Cardiac muscle cell (in vitro differentiated cells and primary cell): ENCODE measurements around the gene PKN3. TPM values are rescaled to one million over a fixed set of nuclear protein-coding genes. Genes with fewer than 3 reads are reported as not detected.

ENCODE experiments used
- DNase-seq, 2 donors: peaks; one replicate each; pipeline versions ENCODE4 v3.0.0 to v3.0.0-alpha.2; 2010 to 2017; ENCODE audit warnings: low read depth in 1 of 2, low spot score in 1 of 2
- H3K27ac ChIP-seq: fragments of 200-600 bp; sonication (generic); 2 replicates; pipeline ENCODE4 v1.5.1; 2016
- H3K27me3 ChIP-seq: fragments of 200-600 bp; sonication (generic); 2 replicates; pipeline ENCODE4 v1.6.0; 2016; ENCODE audit warnings: control low read depth
- H3K36me3 ChIP-seq: fragments of 200-600 bp; sonication (generic); 2 replicates; pipeline ENCODE4 v1.5.1; 2016; ENCODE audit warnings: control low read depth
- H3K4me1 ChIP-seq: fragments of 200-600 bp; sonication (generic); 2 replicates; pipeline ENCODE4 v1.8.1; 2017; ENCODE audit warnings: low read depth, mild to moderate bottlenecking, mixed run types
- H3K4me3 ChIP-seq: fragments of 200-600 bp; sonication (generic); 2 replicates; pipeline ENCODE4 v1.5.1; 2016; ENCODE audit warnings: mild to moderate bottlenecking
- H3K9me3 ChIP-seq: fragments of 200-600 bp; sonication (generic); 2 replicates; pipeline ENCODE4 v1.5.1; 2017; ENCODE audit warnings: low read depth, mild to moderate bottlenecking, control low read depth
- polyA plus RNA-seq: library from polyadenylated mRNA; unstranded; fragments of >200 nt; fragmentation: Nextera tagmentation; extraction: Ambion mirVana; gene quantifications from 2 replicates; pipeline ENCODE4 v1.2.1, GENCODE V29; 2016
- total RNA-seq: library from RNA; depleted of rRNA; stranded (reverse); fragments of >200 nt; gene quantifications from 2 replicates; pipeline ENCODE4 v1.2.3, GENCODE V29; 2016
- TF ChIP-seq, protein P1 (sequence below): IDR thresholded peaks from 2 replicates; pipeline ENCODE4 v1.5.1; 2012; ENCODE audit warnings: low read depth, mild to moderate bottlenecking, low read length

The PKN3 gene
- total and polyA plus RNA-seq, 2 experiments from 2014 or later = 13.4 to 17.9 TPM

DNA sequence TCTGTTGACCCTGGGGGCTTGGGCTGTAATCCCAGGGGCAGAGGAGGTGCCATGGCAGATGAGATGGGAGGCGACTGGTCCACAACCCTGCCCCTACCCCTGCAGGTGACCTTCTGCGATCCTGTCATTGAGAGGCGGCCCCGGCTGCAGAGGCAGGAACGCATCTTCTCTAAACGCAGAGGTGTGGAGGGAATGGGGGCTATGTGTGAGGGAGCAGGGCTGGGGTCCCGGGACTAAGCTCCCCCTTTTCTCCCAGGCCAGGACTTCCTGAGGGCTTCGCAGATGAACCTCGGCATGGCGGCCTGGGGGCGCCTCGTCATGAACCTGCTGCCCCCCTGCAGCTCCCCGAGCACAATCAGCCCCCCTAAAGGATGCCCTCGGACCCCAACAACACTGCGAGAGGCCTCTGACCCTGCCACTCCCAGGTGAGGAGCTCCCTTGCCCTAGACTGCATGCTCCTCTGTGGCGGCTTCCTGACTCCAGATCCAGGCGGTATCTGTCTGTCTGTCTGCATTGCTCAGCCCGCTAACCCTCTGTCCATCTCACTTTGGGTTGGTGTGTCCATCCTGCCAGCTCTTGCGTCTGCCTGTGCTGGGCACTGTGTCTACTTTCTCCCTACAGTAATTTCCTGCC lies 11.8 kb downstream of the PKN3 start:
- no peak for DNase-seq
- H3K4me1 ChIP-seq = no peaks in the 10 kb centered on the region

DNA sequence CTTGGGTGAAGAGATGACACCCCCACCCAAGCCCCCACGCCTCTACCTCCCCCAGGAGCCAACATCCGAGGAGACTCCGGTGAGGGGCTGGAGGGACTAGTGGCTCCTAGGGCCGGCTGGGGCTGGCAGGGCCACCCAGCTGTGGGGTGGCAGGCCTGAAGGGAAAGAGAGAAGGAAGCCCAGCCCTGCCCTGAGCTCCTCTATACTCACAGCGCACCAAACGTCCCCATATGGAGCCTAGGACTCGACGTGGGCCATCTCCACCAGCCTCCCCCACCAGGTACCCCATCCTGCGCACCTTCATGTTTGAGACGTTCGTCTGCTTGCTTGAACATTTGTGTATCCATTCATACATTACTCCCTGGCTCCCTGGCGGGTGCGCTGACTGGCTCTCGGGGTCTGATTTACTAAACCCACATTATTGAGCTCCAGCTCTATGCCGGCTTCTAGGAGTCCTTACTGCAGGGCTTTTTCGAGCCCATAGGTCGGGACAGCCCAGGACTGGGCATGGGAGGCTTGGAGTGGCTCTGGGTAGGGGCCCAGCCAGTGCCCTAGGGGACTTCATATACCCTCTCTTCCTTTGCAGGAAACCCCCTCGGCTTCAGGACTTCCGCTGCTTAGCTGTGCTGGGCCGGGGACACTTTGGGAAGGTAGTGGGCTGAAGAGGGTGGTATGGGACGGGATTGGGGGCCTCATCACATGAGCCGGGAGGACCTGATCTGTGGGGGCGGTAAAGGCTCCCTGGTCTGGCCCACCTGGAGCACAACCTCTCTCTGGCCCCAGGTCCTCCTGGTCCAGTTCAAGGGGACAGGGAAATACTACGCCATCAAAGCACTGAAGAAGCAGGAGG lies 12.5 kb downstream of the PKN3 start:
- no peaks in the 10 kb centered on the region for H3K4me1 ChIP-seq
- no peak overlapping the region for H3K27ac ChIP-seq
- TF ChIP-seq, protein P1, sequence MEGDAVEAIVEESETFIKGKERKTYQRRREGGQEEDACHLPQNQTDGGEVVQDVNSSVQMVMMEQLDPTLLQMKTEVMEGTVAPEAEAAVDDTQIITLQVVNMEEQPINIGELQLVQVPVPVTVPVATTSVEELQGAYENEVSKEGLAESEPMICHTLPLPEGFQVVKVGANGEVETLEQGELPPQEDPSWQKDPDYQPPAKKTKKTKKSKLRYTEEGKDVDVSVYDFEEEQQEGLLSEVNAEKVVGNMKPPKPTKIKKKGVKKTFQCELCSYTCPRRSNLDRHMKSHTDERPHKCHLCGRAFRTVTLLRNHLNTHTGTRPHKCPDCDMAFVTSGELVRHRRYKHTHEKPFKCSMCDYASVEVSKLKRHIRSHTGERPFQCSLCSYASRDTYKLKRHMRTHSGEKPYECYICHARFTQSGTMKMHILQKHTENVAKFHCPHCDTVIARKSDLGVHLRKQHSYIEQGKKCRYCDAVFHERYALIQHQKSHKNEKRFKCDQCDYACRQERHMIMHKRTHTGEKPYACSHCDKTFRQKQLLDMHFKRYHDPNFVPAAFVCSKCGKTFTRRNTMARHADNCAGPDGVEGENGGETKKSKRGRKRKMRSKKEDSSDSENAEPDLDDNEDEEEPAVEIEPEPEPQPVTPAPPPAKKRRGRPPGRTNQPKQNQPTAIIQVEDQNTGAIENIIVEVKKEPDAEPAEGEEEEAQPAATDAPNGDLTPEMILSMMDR = no peak
- H3K4me3 ChIP-seq = no peak overlapping the region
- no peak for DNase-seq
- H3K36me3 ChIP-seq = no peaks in the 10 kb centered on the region
- H3K9me3 ChIP-seq = no peaks in the 10 kb centered on the region
- H3K27me3 ChIP-seq = no peaks in the 10 kb centered on the region

More for the DNA sequence above, 11.8 kb downstream of the PKN3 start:
- H3K4me3 ChIP-seq = no peak overlapping the region
- no peak overlapping the region for H3K27ac ChIP-seq
- no peaks in the 10 kb centered on the region for H3K9me3 ChIP-seq
- H3K27me3 ChIP-seq = no peaks in the 10 kb centered on the region
- TF ChIP-seq, protein P1 = no peak
- no peaks in the 10 kb centered on the region for H3K36me3 ChIP-seq

DNA sequence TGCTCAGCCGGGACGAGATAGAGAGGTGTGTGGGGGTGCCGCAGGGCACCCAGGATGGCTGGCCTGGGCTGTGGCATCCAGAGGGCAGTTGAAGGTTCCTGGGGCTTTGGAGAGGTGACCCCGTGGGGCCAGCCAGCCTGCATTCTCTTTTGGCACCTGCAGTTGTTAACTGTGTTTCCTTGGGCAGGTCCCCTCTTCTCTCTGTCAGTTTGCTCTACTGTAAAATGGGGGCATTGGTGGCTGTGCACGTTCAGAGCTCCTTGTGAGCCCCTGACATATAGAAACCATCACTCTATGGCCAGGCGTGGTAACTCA lies 13.1 kb downstream of the PKN3 start:
- TF ChIP-seq, protein P1 = no peak

DNA sequence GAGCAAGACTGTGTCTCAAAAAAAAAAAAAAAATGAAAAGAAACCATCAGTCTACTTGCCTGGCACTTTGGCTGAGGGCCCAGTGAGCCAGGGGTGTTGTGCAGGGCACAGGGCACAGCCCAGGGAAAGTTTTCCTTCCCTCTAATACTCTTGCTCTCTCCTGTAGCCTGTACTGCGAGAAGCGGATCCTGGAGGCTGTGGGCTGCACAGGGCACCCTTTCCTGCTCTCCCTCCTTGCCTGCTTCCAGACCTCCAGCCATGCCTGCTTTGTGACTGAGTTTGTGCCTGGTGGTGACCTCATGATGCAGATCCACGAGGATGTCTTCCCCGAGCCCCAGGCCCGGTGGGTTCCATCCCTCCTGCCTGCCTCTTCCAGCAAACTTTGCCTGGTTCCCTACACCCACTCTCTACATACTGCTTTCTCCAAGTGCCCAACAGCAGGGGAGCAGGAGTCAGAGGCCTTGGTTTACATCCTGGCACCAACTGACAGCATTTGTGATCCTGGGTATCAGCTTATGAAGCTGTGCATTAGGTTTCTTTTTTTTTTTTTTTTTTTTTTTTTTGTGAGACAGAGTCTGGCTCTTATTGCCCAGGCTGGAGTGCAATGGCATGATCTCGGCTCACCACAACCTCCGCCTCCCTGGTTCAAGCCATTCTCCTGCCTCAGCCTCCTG lies 14.4 kb downstream of the PKN3 start:
- no peak overlapping the region for H3K27ac ChIP-seq
- no peak for DNase-seq
- H3K9me3 ChIP-seq = no peaks in the 10 kb centered on the region
- no peaks in the 10 kb centered on the region for H3K36me3 ChIP-seq
- TF ChIP-seq, protein P1 = no peak
- H3K4me3 ChIP-seq = no peak overlapping the region
- no peaks in the 10 kb centered on the region for H3K4me1 ChIP-seq
- H3K27me3 ChIP-seq = no peaks in the 10 kb centered on the region

More for the DNA sequence above, 13.1 kb downstream of the PKN3 start:
- Histone ChIP-seq H3K27ac (no peak overlapping the region), H3K4me3 (no peak overlapping the region), H3K4me1 (no peaks in the 10 kb centered on the region), H3K27me3 (no peaks in the 10 kb centered on the region), H3K9me3 (no peaks in the 10 kb centered on the region), H3K36me3 (no peaks in the 10 kb centered on the region)
- DNase-seq = no peak

DNA sequence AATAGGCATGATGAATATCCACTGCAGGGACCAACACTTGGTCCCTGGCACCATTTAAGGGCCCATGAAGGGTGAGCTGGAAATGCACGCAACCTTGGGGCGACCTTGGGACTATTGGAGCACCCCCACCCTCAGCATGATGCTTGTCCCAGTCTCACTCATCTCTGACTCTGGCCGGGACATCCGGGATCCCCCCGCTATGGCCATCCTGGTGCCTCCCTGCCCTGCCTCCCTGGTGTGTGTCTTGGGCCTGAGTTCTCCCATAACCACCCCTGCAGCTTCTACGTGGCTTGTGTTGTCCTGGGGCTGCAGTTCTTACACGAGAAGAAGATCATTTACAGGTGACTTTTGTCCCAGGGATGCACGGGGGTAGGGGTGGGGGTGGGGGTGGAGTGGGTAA lies 15.7 kb downstream of the PKN3 start:
- DNase-seq = no peak
- Histone ChIP-seq H3K9me3 (no peaks in the 10 kb centered on the region), H3K27ac (no peak overlapping the region), H3K4me1 (no peaks in the 10 kb centered on the region), H3K36me3 (no peaks in the 10 kb centered on the region), H3K4me3 (no peak overlapping the region), H3K27me3 (no peaks in the 10 kb centered on the region)
- TF ChIP-seq, protein P1 = no peak
